ENCODE data around the gene CRYAA. TPM values are rescaled to one million over a fixed set of nuclear protein-coding genes. Genes with fewer than 3 reads are reported as not detected.
"Not testable (repeated sequence)": the region's sequence is repeated elsewhere in the genome, so short reads cannot be mapped to it uniquely, and the experiment has no call there.

Gene CRYAA, protein sequence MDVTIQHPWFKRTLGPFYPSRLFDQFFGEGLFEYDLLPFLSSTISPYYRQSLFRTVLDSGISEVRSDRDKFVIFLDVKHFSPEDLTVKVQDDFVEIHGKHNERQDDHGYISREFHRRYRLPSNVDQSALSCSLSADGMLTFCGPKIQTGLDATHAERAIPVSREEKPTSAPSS
- not detected for total RNA-seq

DNA sequence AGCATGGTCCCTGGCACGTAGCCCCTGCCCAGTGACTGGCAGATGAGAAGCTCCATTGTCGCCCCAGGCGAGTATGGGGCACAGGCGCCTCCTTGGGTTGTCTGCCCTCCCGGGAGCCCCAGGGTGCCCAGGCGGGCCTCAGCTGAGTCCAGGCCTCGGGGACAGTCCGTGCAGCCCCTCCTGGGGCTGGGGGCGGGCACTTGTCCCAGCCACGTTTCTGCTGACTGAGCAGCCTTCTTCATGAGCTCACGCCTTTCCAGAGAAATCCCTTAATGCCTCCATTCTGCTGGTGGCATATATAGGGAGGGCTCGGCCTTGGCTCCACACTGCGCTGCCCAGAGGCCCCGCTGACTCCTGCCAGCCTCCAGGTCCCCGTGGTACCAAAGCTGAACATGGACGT is at the start of gene CRYAA:
TSS of gene CRYAA (plus strand) at position 301 of the 400 bp plus-strand sequence. CDS start at position 393, 92 bp downstream.
- DNase-seq = not testable (repeated sequence)

DNA sequence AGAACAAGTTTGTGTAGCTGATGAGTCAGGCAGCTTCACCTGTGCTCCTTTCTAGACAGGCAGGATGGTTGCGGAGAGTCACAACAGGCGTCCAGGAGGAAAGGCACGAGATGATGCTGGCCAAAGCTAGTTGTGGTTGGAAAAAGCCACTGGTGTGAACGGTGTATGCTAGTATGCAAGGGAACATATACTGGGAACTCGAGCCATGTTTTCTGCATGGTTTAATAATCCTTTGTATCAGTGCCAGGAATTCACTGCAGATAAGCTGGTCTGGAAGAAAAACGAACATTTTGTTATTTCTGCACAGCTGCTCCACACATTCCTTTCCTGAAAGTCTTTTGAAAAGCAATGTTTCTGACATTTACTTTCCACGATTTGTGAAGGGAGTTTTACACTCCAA is 38.7 kb upstream of the CRYAA start:
- DNase-seq = not testable (repeated sequence)

DNA sequence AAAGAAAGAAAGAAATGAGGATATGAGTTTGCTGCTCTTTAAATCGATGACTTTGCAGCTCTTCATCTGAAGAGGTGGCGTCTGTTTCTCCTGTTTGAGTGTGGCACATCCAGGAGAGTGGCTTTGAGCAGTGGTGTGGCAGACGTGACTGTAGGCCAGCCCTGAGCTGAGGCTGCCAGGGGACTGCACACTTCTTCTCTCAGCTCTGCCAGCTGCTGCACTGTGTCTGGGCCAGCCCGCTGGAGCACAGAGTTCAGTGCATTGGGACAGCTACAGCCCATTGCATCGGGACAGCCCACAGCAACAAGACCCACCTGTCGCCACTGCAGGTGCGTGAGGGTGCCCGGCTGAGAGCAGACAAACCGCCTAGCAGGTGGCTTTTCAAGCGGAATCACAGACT is 34.3 kb upstream of the CRYAA start:
- DNase-seq = not testable (repeated sequence)

DNA sequence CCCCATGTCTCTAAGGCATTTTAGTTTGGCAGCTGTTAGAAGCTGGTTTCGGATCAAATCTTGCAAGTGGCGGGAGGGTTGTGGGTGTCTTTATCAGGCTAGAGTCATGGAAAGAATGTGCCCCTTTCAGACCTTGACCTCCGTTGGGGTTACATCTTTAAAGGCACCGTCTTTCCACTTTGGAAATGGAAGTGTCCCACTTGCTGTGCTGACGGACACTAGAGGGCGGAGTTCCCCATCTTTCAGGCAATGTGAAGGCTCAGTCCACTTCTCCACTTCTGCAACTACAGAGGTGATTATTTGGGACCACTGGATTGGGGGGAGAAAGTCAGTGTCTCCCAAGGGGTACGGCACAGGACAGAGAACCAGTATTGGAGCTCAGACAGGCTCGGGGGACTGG is 29.9 kb upstream of the CRYAA start:
- not testable (repeated sequence) for DNase-seq

DNA sequence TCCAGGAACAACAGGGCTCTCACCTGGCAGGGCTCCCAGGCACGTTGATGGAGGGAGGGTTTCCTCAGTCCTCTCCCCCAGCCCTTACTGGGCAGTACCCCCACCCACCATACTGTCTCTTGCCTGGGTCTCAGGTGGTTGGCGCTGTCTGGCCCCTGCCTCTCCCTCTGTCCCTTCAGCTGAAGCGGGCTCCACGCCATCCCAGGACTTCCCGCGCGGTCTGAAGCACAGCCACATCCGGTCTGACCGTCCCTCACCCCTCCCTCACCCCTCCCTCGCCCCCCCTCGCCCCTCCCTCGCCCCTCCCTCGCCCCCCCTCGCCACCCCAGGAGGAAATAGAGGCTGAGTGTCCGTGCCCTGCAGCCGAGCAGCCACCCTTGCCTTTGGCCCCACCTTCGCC is 27.4 kb upstream of the CRYAA start:
- not testable (repeated sequence) for DNase-seq

DNA sequence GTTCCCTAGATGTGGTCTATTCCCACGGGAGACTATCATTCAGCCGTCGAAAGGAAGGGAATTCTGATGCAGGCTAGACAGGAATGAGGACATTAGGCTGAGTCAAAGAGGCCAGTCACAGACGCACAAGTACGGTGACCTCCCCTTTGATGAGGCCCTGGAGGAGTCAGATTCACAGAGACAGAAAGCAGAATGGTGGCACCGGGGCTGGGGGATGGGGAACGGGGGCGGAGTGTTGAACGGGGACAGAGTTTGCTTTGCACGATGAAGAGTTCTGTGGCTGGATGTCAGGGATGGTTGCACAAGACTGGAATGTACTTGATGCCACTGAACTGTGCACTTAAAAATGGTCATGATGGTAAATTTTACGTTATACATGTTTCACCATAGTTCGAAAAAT is 22.2 kb upstream of the CRYAA start:
- not testable (repeated sequence) for DNase-seq

DNA sequence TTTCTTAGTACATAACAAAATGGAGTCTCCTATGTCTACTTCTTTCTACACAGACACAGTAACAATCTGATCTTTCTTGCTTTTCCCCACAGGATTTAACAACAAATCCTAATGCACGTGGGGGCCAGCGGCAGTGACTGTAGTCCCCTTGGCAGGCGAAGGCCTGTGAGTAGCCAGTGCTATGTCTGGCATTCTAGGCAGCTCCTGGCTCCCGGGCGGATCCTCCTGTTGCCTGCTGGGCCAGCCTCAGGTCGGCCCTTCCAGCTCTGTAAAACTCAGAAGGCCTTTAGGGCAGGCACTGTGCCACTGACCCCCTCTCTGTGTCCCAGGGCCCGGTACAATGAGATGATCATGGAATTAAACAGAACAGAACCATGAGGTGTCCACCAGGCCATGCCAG is 20.8 kb upstream of the CRYAA start:
- not testable (repeated sequence) for DNase-seq

DNA sequence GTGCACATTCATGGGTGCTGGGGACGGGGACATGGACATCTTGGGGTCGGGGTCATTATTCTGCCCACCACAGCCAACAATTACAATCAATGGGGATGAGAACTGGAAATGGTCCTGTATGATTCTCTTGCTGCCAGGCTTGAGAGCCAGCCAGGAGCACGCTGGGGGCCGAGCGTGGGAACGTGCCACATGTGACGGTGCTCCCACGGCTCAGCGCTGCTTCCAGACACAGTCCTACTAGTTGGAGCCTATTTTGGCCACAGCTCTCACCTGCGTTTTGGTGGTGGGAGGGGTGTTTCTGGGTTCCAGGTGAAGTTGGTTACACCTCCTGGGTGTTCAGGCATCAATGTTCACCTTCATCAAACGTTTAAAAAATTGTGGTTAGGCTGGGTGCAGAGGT is 19.5 kb upstream of the CRYAA start:
- not testable (repeated sequence) for DNase-seq

DNA sequence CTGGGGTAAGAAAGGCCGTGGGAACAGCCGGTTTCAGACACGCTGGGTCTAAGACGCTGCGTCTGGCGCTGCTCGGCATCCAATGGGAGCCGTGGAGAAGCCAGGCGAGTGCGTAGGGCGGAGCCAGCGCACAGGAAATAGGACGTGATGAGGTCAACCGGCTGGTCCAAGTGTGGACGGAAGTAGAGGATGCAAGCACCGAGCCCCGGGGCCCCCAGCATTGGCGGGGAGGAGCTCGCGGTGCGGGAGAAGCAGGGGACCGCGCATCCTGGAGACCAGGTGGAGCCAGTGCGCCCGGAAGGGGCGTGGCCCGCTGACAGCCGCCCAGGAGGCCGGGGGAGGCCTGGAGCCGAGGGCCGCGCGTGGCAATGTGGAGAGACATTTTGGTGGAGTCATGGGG is 15.2 kb upstream of the CRYAA start:
- not testable (repeated sequence) for DNase-seq

DNA sequence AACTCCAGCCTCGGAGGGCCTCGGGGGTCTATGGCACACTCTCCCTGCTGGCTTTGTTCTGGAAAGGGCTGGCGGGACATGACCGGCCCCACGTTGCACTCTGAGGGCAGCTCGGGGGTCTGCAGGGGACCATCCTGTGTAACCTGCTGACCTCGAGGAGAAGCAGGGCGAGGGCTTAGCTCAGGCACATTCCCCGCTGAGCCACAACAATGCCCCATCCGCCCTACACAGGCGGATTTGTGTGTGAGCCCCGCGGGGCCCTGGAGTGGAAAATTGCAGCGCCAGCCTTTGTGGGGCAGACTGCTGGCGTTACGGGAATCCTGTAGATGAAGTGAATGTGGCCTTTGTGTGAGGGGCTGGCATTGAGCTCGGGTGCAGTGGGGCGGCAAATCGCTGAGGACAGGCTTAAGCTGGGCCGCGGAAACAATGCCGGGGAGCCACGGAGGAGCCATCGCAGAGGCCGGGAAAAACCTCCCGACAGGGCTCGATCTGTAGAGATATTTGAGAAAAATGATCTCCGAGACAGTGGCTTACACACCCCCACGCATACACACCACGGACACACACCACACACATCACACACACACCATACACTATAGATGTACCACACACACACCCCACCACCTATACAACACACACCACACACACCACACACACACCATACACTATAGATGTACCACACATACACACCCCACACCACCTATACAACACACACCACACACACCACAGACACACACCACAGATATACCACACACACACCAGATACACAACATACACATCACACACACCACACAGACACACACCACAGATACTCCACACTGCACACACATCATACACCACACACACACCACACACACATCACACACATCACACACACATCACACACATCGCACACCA is 9.3 kb upstream of the CRYAA start:
- DNase-seq = not testable (repeated sequence)

DNA sequence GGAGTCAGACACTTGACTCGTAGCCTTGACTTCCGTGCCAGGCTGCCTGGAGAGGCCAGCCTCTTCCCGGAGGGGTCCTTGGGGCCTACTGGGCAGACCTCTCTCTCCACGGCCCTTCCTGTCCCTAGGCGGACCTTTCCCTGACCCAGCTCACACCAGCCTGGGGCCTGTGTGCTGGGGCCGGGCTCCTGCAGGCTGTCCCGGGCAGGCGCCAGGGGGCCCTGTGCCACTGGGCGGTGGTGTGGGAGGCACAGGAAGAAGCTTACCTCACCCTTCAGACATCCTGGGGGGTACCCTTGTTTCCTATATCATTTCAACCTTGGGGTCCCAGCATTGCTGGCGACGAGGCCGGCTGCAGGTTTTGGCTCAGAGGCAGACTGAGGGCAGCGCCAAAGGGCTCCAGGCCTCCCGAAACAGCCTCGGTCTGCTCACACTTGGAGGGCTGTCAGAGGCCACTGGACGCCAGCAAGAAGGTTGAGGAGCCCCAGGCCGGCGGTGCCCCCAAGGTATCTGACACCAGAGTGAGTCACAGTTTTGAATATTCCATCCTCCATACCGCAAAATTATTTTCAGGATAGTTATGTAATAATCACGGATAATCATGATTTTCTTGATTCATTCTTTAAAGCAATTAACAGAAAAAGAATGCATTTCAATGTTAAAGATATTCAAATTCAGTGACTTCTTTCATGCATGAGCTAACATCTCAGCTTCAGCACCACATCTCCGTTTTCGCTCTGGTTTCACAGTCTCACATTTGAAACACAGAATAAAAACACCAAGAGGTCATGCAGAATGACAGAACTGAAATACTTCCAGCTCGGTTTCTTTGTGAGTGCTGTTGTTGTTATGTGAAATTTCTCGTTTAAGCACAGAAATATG is 6.7 kb upstream of the CRYAA start:
- not testable (repeated sequence) for DNase-seq

DNA sequence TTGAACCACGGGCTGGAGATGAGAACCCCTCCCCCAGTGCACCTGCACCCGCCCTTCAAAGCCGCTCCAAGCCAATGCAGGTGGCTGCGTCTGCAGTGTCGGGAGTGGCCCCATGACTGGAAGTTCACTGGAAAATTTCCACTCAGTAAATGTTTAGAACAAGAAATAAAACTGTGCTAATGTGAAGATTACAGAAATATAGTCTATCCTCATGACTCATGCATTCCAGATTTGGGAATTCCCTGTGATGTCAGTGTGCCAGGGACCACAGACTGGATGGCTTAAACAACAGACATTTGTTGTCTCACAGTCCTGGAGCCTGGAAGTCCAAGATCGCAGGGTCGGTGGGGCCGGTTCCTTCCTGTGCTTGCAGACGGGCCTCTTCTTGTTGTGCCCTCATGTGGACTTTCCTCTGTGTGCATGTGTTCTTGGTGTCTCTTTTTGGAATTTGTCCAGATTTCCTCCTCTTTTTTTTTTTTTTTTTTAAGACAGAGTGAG is 6.1 kb upstream of the CRYAA start:
- not testable (repeated sequence) for DNase-seq

DNA sequence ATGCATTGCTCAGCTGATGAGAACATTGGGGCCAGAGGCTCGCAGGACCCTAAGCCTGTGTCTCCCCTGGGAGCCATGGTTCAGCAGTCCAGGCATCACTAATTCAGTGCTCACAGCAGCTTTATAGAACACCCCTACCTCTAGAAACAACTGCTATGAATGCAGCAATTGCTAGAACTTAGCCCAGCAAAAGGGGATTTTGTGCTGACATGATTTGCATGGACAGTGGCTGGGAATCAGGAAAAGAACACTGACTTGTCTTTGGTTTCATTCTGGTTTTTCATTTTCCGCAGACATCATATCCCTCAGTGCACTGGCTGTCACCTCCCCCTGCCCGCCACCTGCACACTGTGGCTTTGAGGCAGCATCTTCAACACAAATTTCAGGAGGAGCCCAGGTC is 4.0 kb upstream of the CRYAA start:
- DNase-seq = not testable (repeated sequence)

DNA sequence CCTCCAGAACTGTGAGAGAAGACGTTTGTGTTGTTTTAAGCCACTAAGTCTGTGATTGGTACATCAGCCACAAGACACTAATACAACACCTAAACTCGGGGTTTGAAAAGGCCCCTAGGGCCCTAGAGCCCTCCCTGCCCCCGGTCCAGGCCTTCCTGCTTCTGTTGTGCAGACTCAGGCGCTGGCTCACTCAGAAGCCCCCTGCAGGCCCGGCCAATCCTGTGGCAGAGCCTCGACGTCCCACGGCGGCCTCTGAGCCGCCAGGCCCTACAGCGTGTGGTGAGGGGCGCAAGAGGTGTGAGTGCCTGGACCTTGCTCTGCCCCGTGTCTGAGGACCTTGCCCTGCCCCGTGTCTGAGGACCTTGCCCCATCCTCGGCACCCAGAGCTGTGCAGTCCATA is 3.1 kb upstream of the CRYAA start:
- not testable (repeated sequence) for DNase-seq

DNA sequence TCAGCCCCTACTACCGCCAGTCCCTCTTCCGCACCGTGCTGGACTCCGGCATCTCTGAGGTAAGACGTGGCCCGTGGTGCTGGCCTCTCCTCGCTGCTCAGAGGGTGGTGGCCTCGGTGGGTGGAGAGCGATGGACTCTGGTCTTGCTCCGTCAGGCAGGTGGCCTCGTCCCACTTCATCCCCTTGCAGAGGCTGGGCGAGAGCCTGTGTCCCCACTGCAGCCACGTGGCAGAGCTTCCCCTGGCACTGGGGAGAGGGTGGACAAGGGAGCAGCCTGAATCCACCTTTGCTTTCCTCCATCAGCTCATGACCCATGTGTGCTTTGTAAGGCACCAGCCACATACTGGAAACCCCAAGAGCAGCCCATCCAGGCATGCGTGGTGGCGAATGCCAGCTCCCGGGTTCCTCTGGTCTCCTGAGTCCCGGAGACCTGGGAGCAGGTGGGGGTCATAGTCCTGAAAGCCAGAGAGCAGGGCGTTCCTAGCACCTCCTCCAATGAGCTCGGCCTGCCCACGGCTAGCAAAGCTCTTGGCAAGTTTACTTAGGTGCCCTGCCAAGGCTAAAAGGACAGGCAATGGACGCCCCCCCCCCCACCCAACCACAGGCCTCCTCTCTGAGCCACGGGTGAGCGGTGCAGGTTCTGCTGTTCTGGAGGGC is 550 bp downstream of the CRYAA start:
- DNase-seq = not testable (repeated sequence)

DNA sequence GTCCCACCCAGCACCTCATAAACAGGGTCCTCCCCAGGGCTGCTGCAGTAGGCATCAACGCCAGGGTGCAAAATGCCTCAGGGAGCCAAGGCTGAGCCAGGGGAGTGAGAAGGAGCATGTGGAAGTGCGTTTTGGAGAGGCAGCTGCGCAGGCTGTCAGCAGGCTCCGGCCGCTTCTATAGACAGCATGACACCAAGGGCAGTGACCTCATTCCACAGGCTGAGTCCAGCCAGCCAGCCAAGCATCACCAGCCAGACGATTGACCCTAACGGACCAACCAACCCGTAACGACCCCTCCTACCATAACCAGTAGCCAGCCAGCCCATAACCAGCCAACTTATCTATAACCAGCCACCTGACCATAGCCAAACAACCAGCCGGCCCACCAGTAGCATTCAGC is 1.1 kb downstream of the CRYAA start:
- not testable (repeated sequence) for DNase-seq

DNA sequence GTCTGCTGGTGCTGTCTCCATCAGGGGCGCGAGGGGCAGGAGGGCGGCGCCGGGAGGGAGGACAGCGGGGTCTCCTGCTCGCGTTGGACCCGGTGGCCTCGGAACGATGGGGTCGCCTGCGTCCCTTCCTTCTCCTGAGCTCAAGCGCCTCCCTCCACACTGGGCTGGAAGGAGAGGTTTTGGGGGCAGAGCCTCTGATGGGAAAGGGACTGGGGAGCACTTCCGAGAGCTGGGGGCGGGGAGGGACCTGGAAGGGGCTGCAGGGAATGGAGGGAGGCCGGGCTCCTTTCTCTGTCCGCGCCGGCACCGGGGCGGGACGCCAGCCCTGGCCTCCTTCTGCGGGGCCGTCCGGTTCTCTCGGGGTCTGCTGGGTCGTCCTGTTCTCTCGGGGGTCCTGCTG is 4.0 kb downstream of the CRYAA start:
- DNase-seq = not testable (repeated sequence)

DNA sequence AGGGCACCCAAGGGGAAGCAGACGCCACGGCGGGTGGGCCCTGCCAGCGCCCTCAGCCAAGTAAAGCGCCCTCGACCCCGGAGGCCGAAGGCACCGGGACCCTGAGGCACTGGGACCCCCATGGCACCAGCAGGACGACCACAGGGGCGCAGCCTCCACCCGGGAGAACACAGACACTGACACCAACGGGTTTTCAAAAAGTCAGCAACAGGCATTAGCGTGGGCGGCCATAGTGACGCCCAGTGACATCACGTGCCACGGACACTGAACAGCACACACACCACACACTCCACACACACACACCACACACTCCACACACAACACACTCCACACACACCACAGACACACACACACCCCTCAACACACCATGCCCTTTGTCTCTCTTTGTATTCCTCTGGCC is 4.6 kb downstream of the CRYAA start:
- DNase-seq = not testable (repeated sequence)

DNA sequence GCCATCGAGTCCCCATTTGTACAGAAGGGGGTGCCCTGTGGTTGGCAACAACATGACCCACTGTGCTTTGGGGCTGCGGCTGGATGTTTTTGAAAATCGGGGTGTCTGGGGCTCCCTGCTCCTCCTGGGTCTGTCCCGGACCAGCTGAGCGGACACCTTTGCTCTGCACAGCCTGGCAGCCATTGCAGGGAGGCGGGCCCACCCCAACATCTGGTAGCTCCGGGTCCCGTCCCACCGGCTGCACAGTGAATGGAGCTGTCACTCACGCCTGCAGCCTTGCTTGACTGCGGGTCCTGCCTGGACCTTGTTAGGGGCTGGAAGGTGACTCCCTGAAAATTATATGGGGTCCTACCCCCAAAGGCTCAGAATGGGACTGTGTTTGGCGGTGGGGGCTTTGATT is 5.1 kb downstream of the CRYAA start:
- not testable (repeated sequence) for DNase-seq

DNA sequence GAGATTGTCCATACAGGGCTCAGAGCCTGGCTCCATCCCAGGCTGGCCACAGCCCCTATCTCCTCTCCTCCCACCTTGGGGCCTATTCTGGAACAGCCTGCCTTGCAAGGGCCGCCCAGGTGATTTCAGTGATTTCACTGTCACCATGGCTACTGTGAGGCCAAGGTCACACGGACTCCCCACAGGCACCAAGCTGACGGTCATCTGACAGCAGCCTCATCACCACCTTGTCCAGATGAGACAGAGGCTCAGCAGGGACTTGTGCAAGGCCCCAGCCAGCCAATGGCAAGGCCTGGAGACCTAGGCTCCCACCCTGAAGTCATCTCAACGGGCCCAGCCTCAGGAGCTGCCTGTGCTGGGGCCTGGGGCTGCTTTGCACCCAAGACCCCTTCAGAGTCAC is 6.2 kb downstream of the CRYAA start:
- not testable (repeated sequence) for DNase-seq

DNA sequence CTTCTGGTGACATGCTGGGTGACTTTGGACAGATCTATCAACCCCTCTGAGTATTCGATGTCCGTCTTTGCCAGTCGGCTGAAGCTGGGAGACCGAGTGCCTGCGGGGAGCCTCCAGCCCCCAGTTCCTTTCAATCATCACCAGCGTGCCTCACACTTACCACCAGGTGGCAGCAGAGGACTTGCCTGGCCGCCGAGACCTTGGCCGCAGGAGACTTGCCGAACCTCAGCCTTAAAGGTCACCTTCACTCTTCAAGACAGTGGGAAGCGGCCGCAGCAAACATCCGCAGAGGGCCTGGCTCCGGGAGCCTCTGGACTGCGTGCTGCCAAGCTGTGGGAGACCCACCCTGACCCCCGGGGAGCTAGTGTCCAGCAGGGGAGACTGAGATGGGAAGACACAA is 7.8 kb downstream of the CRYAA start:
- DNase-seq = not testable (repeated sequence)

Data from skin of body (tissue), 2 donors.